ENCODE results near the gene SFRP5.

SFRP5 gene

GRCh38 chr10:97757471-97757870 is 14.3 kb downstream of the SFRP5 start:
- no peak overlapping the region for H3K4me3 ChIP-seq (ENCODE audit: low read depth, low read length)
- TF ChIP-seq CTCF (IDR thresholded peaks at IDR 0.05; ENCODE audit: low read depth, low read length): no peak

GRCh38 chr10:97755718-97756117 is 16.1 kb downstream of the SFRP5 start:
- no peak overlapping the region for H3K4me3 ChIP-seq (ENCODE audit: low read depth, low read length)
- no peak for TF ChIP-seq CTCF (IDR thresholded peaks at IDR 0.05; ENCODE audit: low read depth, low read length)

- TF ChIP-seq CTCF (IDR thresholded peaks at IDR 0.05; ENCODE audit: low read depth, low read length): no peak
- no peak overlapping the region for H3K4me3 ChIP-seq (ENCODE audit: low read depth, low read length)
Measured at GRCh38 chr10:97754726-97755125, 17.1 kb downstream of the SFRP5 start.

GRCh38 chr10:97752956-97753355 is 18.8 kb downstream of the SFRP5 start:
- no peak overlapping the region for H3K4me3 ChIP-seq (ENCODE audit: low read depth, low read length)
- TF ChIP-seq CTCF (IDR thresholded peaks at IDR 0.05; ENCODE audit: low read depth, low read length): no peak

GRCh38 chr10:97748116-97748515 is 23.7 kb downstream of the SFRP5 start:
- no peak for TF ChIP-seq CTCF (IDR thresholded peaks at IDR 0.05; ENCODE audit: low read depth, low read length)
- H3K4me3 ChIP-seq (ENCODE audit: low read depth, low read length): no peak overlapping the region

GRCh38 chr10:97747573-97747972 is 24.2 kb downstream of the SFRP5 start:
- no peak for TF ChIP-seq CTCF (IDR thresholded peaks at IDR 0.05; ENCODE audit: low read depth, low read length)
- no peak overlapping the region for H3K4me3 ChIP-seq (ENCODE audit: low read depth, low read length)

- H3K4me3 ChIP-seq (ENCODE audit: low read depth, low read length): no peak overlapping the region
- TF ChIP-seq CTCF (IDR thresholded peaks at IDR 0.05; ENCODE audit: low read depth, low read length): no peak
Measured at GRCh38 chr10:97744405-97745035, 27.3 kb downstream of the SFRP5 start.

Measured in WI38 (cell line).